Measurements from ENCODE around the gene DCP2. TPM values are rescaled to one million over a fixed set of nuclear protein-coding genes. Genes with fewer than 3 reads are reported as not detected.

The DCP2 gene
- polyA plus RNA-seq, 1 donor from 2014 or later, result 26.2 TPM

GRCh38 chr5:113029614-113030013 is 53.0 kb downstream of the DCP2 start:
- Histone ChIP-seq H4K20me1 (ENCODE audit: insufficient read depth) (no peaks in the 10 kb centered on the region), H3K9me2 (ENCODE audit: insufficient read depth, low read length) (no peaks in the 10 kb centered on the region), H3K9me3 (ENCODE audit: low read length) (no peaks in the 10 kb centered on the region), H3K4me2 (ENCODE audit: low read length) (no peak overlapping the region), H2AFZ (ENCODE audit: low read depth, low read length) (no peak overlapping the region), H3K36me3 (ENCODE audit: insufficient read depth, low read length) (no peaks in the 10 kb centered on the region), H3F3A (ENCODE audit: insufficient read depth, low read length, poor library complexity, severe bottlenecking) (no peaks in the 10 kb centered on the region), H3K79me2 (replicated peaks; ENCODE audit: insufficient read depth, low read length) (no peaks in the 10 kb centered on the region), H3K27ac (ENCODE audit: low read length) (no peak overlapping the region), H3K4me3 (ENCODE audit: low read length) (no peak overlapping the region), H3K9ac (ENCODE audit: low read length) (no peak overlapping the region), H3K27me3 (ENCODE audit: insufficient read depth, low read depth, low read length) (no peaks in the 10 kb centered on the region)
- TF ChIP-seq MXI1 (conservative IDR thresholded peaks at IDR 0.05; ENCODE audit: poor library complexity, severe bottlenecking), result no peak
- no peak for TF ChIP-seq SMC3 (conservative IDR thresholded peaks at IDR 0.05; ENCODE audit: poor library complexity)

- Histone ChIP-seq H3K4me2 (ENCODE audit: low read length) (no peak overlapping the region), H3K9me2 (ENCODE audit: insufficient read depth, low read length) (no peaks in the 10 kb centered on the region)
Measured at GRCh38 chr5:113031104-113031503, 54.5 kb downstream of the DCP2 start.

More at GRCh38 chr5:113031104-113031503, 54.5 kb downstream of the DCP2 start:
- Histone ChIP-seq H3K27ac (ENCODE audit: low read length) (no peak overlapping the region), H4K20me1 (ENCODE audit: insufficient read depth) (no peaks in the 10 kb centered on the region), H3F3A (ENCODE audit: insufficient read depth, low read length, poor library complexity, severe bottlenecking) (no peaks in the 10 kb centered on the region), H3K4me3 (ENCODE audit: low read length) (no peak overlapping the region), H3K36me3 (ENCODE audit: insufficient read depth, low read length) (no peaks in the 10 kb centered on the region), H3K79me2 (replicated peaks; ENCODE audit: insufficient read depth, low read length) (no peaks in the 10 kb centered on the region), H3K9me3 (ENCODE audit: low read length) (no peaks in the 10 kb centered on the region), H3K27me3 (ENCODE audit: insufficient read depth, low read depth, low read length) (no peaks in the 10 kb centered on the region), H2AFZ (ENCODE audit: low read depth, low read length) (no peak overlapping the region), H3K9ac (ENCODE audit: low read length) (no peak overlapping the region)
- TF ChIP-seq TAF1 (IDR thresholded peaks at IDR 0.05; ENCODE audit: low read depth), result no peak
- no peak for TF ChIP-seq CTCF (IDR thresholded peaks at IDR 0.05; ENCODE audit: poor library complexity, severe bottlenecking)
- no peak for TF ChIP-seq EP300 (conservative IDR thresholded peaks at IDR 0.05; ENCODE audit: poor library complexity, severe bottlenecking)
- TF ChIP-seq MXI1 (conservative IDR thresholded peaks at IDR 0.05; ENCODE audit: poor library complexity, severe bottlenecking), result no peak
- no peak for TF ChIP-seq SMC3 (conservative IDR thresholded peaks at IDR 0.05; ENCODE audit: poor library complexity)
- TF ChIP-seq EZH2 (IDR thresholded peaks at IDR 0.05; ENCODE audit: borderline replicate concordance, insufficient read depth, low read length, poor library complexity, severe bottlenecking), result no peak
- TF ChIP-seq POLR2AphosphoS5 (IDR thresholded peaks at IDR 0.05), result no peak
- TF ChIP-seq RAD21 (conservative IDR thresholded peaks at IDR 0.05), result no peak
- no peak for TF ChIP-seq REST (IDR thresholded peaks at IDR 0.05; ENCODE audit: borderline replicate concordance)

Data from neural cell (in vitro differentiated cells).